ENCODE results near the gene MAP7. TPM values are rescaled to one million over a fixed set of nuclear protein-coding genes. Genes with fewer than 3 reads are reported as not detected.
A peak's percentile ranks its signal among the peaks of the same experiment; 100 is the strongest.
"Not testable (repeated sequence)": the region's sequence is repeated elsewhere in the genome, so short reads cannot be mapped to it uniquely, and the experiment has no call there.

MAP7 gene
- 7.8 and 12.2 TPM in 2 replicates for total RNA-seq (2014; rRNA removed; shearing (Covaris generic))

DNA sequence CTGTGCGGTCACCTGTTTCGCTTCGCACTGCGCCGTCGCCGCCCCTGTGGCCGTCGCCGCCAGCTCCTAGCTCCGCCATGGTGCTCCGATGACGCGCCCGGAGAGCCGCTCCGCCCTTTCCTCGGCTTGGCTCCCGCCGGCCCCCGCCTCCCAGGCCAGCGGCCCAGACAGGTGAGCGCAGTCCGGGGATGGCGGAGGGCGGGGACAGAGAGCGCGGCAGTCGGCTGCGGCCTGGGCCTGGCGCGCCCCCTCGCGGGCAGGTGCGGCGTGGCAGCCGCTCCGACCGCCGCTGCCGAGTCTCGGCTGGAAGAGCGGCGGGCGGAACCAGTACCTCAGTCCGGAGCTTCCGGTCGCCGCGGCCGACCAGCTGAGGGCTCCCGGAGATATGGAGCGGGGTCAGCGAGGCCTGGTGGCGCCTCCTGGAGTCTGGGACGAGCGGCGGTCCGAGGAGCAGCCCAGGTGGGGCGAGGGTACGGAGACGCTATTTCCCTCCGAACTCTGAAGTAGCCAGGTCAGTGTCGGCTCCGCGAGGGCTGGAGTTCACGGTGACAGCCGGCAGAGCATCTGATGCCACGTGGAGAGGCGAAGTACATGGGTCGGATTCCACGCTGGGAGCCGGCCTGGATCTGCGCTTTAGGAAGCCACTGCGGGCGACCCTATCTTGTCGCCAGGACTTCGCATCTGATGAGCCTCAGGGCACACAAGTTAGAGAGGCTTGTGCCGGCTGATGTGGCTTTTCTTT lies at the start of gene MAP7:
TSS of gene MAP7 (minus strand) at position 93 of the 742 bp plus-strand sequence. CDS start at position 79, 14 bp downstream.
- peak; percentile 97 for DNase-seq
- H3K27me3 ChIP-seq (ENCODE audit: control insufficient read depth, insufficient read depth, low read length), result peaks cover 39% of the 10 kb centered on the region
- peak within 1 kb of the TSS; percentile 72 for H3K4me3 ChIP-seq (ENCODE audit: insufficient read depth, low read depth, low read length)

DNA sequence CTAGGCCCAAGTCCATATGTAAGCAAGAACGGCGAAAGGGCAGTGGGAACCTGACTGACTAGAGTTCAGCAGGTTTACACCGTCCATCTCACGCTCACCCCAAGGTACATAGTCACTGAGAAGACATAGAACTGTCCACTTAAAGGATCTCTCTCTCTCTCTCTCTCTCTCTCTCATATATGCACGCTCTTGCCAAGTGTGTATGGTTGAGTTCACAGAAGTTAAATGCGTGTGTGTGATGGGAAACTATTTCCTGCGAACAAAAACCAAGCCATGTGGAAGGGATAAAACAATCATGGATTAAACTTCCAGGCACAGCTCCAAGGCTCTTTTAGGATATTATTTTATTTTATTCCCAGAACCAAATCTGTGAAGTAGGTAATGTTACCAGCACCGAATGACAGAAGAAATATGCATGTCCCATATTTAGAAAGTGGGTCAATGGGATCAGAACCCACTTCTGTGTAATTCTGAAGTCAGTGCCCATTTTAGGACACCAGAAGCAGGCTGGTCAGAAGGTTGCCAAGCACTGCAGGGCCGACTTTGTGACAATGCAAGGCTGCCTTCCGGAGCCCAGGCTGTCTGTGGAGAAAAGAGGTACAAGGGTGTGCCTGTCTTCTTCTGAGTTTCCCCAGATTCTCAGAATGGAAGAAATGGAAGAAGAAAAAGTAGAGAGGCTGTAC lies 49.2 kb upstream of the MAP7 start:
- Histone ChIP-seq H3K36me3 (replicated peaks; ENCODE audit: control insufficient read depth, insufficient read depth, low read length) (no peaks in the 10 kb centered on the region), H3K27me3 (ENCODE audit: control insufficient read depth, insufficient read depth, low read length) (no peaks in the 10 kb centered on the region), H3K4me3 (ENCODE audit: insufficient read depth, low read depth, low read length) (no peak overlapping the region)
- no peak for DNase-seq

More for the DNA sequence above, at the start of gene MAP7:
- H3K36me3 ChIP-seq (replicated peaks; ENCODE audit: control insufficient read depth, insufficient read depth, low read length), result no peaks in the 10 kb centered on the region

DNA sequence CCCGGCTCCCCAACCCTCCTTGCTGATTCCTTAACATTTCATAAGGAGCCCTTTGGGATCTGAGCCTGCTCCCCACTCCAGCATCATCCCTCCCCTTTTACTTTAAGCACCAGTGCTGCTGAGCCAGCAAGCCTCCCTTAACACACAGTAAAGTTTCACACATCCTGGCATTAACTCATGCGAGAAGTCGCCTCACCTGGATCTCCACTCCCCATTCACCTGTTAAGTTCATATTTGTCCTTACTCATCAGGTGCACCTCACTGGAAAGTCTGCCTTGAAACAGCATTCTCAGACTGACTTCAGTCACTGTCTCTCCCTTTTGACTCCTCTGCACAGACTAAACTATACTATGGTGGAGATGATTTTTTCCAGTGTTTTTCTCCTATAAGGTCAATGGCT lies 47.8 kb upstream of the MAP7 start:
- Histone ChIP-seq H3K36me3 (replicated peaks; ENCODE audit: control insufficient read depth, insufficient read depth, low read length) (no peaks in the 10 kb centered on the region), H3K4me3 (ENCODE audit: insufficient read depth, low read depth, low read length) (no peak overlapping the region), H3K27me3 (ENCODE audit: control insufficient read depth, insufficient read depth, low read length) (no peaks in the 10 kb centered on the region)
- no peak for DNase-seq

DNA sequence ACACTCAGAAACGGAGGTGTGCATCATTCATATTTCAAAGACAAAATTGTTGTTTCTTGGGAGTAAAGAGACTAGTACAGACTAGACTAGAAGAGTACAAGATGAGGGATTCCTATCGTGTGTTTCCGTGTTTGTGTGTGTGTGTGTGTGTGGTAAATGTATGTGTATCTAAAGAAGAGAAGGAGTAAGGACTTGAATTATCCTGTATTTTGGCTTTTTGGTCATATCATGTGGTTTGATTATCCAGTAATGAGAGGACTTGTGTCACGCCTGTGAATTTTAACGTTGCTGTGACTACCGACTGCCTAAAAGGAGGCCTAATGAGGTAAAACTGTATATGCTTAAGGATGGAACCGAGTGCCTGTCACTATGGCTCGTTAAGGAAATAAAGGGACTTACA lies 44.4 kb upstream of the MAP7 start:
- Histone ChIP-seq H3K4me3 (ENCODE audit: insufficient read depth, low read depth, low read length) (no peak overlapping the region), H3K36me3 (replicated peaks; ENCODE audit: control insufficient read depth, insufficient read depth, low read length) (no peaks in the 10 kb centered on the region; the same call in 1 of the 2 replicates), H3K27me3 (ENCODE audit: control insufficient read depth, insufficient read depth, low read length) (no peaks in the 10 kb centered on the region)
- no peak for DNase-seq

GRCh38 chr6:136593748-136594490 lies 43.7 kb upstream of the MAP7 start:
- DNase-seq, result no peak

DNA sequence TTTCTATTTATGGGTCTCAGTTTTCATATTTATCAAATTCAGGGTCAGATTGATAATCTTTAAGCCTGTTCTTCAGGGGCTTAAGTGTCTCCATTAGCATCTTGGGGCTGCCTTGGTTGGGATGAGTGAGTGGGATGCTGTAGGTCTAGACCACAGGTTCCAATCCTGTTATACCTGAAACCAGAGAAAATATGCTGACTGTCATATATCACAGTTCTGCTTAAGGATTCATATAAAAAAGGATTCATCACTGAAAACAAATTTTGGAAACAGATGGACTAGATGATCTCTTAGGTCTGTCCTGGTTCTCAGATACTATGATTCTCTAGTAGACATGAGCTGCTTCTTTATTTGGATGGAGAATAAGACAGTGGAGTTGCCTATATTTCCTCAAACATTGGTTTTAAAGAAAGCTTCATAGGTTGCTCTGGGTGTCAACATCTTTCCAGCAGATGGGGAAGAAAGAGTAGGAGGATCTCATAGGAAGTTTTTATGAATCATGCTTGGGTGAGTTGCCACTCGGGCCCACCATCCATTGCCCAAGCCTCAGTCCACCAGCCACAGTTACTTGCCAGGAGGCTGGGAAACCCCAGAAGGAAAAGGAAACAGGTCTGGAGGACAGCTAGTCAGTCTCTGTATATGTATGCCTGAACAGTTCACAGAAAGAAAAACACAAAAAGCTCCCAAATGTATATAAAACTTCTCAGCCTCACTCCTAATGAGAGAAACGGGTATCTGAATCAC lies 42.9 kb upstream of the MAP7 start:
- Histone ChIP-seq H3K27me3 (ENCODE audit: control insufficient read depth, insufficient read depth, low read length) (no peaks in the 10 kb centered on the region), H3K4me3 (ENCODE audit: insufficient read depth, low read depth, low read length) (no peak overlapping the region), H3K36me3 (replicated peaks; ENCODE audit: control insufficient read depth, insufficient read depth, low read length) (no peaks in the 10 kb centered on the region; the same call in 1 of the 2 replicates)
- DNase-seq, result no peak

More at GRCh38 chr6:136593748-136594490, 43.7 kb upstream of the MAP7 start:
- Histone ChIP-seq H3K36me3 (replicated peaks; ENCODE audit: control insufficient read depth, insufficient read depth, low read length) (no peaks in the 10 kb centered on the region; the same call in 1 of the 2 replicates), H3K27me3 (ENCODE audit: control insufficient read depth, insufficient read depth, low read length) (no peaks in the 10 kb centered on the region), H3K4me3 (ENCODE audit: insufficient read depth, low read depth, low read length) (no peak overlapping the region)

DNA sequence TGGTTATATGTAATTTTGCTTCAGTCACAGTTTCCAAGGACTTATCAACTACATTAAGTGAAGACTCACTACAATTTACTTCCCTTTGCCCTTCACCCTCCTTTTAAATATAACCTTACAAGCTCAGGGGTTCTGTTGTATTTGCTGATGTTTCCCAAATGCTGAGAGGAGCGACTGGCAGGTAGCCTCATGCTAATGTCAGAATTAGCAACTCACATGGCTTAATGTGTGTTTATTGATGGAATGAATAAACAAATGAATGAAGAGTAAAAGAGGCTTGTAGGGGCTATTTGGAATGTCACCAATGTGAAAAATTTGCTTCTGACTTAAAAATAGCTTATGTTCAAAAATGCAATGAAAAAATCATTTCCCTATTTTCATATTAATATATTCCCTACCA lies 41.4 kb upstream of the MAP7 start:
- Histone ChIP-seq H3K4me3 (ENCODE audit: insufficient read depth, low read depth, low read length) (no peak overlapping the region), H3K27me3 (ENCODE audit: control insufficient read depth, insufficient read depth, low read length) (no peaks in the 10 kb centered on the region), H3K36me3 (replicated peaks; ENCODE audit: control insufficient read depth, insufficient read depth, low read length) (no peaks in the 10 kb centered on the region; the same call in 1 of the 2 replicates)
- no peak for DNase-seq

DNA sequence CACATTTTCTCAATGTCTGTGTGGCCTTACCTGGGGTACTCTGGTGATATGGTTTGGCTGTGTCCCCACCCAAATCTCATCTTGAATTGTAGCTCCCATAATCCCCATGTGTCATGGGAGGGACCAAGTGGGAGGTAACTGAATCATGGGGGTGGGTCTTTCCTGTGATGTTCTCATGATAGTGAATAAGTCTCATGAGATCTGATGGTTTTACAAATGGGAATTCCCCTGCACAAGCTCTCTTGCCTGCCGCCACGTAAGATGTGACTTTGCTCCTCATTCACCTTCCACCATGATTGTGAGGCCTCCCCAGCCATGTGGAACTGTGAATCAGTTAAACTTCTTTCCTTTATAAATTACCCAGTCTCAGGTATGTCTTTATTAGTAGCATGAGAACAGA lies 40.6 kb upstream of the MAP7 start:
- H3K36me3 ChIP-seq (replicated peaks; ENCODE audit: control insufficient read depth, insufficient read depth, low read length); DNase-seq; H3K27me3 ChIP-seq (ENCODE audit: control insufficient read depth, insufficient read depth, low read length); H3K4me3 ChIP-seq (ENCODE audit: insufficient read depth, low read depth, low read length): not testable (repeated sequence)

GRCh38 chr6:136587527-136587926 lies 37.3 kb upstream of the MAP7 start:
- no peak for DNase-seq
- Histone ChIP-seq H3K36me3 (replicated peaks; ENCODE audit: control insufficient read depth, insufficient read depth, low read length) (peaks cover 1% of the 10 kb centered on the region), H3K4me3 (ENCODE audit: insufficient read depth, low read depth, low read length) (no peak overlapping the region), H3K27me3 (ENCODE audit: control insufficient read depth, insufficient read depth, low read length) (no peaks in the 10 kb centered on the region)

GRCh38 chr6:136586295-136586694 lies 36.1 kb upstream of the MAP7 start:
- peaks cover 1% of the 10 kb centered on the region for H3K36me3 ChIP-seq (replicated peaks; ENCODE audit: control insufficient read depth, insufficient read depth, low read length)
- no peaks in the 10 kb centered on the region for H3K27me3 ChIP-seq (ENCODE audit: control insufficient read depth, insufficient read depth, low read length)
- H3K4me3 ChIP-seq (ENCODE audit: insufficient read depth, low read depth, low read length), result no peak overlapping the region
- DNase-seq, result no peak

DNA sequence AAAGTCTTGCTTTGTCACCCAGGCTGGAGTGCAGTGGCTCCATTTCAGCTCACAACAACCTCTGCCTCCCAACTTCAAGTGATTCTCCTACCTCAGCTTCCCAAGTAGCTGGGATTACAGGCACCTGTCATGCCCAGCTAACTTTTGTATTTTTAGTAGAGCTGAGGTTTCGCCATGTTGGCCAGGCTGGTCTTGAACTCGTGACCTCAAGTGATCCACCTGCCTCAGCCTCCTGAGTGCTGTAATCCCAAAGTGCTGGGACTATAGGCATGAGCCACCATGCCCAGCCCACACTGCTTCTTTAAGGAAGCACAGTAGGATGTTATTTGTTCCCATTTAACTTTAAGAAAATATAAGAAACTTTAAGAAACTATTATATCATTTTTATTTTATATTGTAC lies 35.3 kb upstream of the MAP7 start:
- H3K4me3 ChIP-seq (ENCODE audit: insufficient read depth, low read depth, low read length); H3K27me3 ChIP-seq (ENCODE audit: control insufficient read depth, insufficient read depth, low read length); DNase-seq: not testable (repeated sequence)

GRCh38 chr6:136584290-136584689 lies 34.1 kb upstream of the MAP7 start:
- not testable (repeated sequence) for DNase-seq; H3K4me3 ChIP-seq (ENCODE audit: insufficient read depth, low read depth, low read length); H3K27me3 ChIP-seq (ENCODE audit: control insufficient read depth, insufficient read depth, low read length); H3K36me3 ChIP-seq (replicated peaks; ENCODE audit: control insufficient read depth, insufficient read depth, low read length)

More for the DNA sequence above, 35.3 kb upstream of the MAP7 start:
- H3K36me3 ChIP-seq (replicated peaks; ENCODE audit: control insufficient read depth, insufficient read depth, low read length), result not testable (repeated sequence)

- Histone ChIP-seq H3K27me3 (ENCODE audit: control insufficient read depth, insufficient read depth, low read length) (no peaks in the 10 kb centered on the region), H3K4me3 (ENCODE audit: insufficient read depth, low read depth, low read length) (no peak overlapping the region), H3K36me3 (replicated peaks; ENCODE audit: control insufficient read depth, insufficient read depth, low read length) (peaks cover 1% of the 10 kb centered on the region; the same call in 1 of the 2 replicates)
- DNase-seq, result no peak
Observed at GRCh38 chr6:136582711-136583471, 32.7 kb upstream of the MAP7 start.

Measured in H7 (cell line).